ENCODE data around the gene TMEM179.

TMEM179 gene

GRCh38 chr14:104598910-104599273, 5.7 kb downstream of the TMEM179 start:
- no peak for DNase-seq (ENCODE audit: low read depth in 2 of 2)

- no peak for DNase-seq (ENCODE audit: low read depth in 2 of 2)
Measured at GRCh38 chr14:104598039-104598909, 6.3 kb downstream of the TMEM179 start.

GRCh38 chr14:104597576-104597975, 7.0 kb downstream of the TMEM179 start:
- no peak for DNase-seq (ENCODE audit: low read depth in 2 of 2)

DNA sequence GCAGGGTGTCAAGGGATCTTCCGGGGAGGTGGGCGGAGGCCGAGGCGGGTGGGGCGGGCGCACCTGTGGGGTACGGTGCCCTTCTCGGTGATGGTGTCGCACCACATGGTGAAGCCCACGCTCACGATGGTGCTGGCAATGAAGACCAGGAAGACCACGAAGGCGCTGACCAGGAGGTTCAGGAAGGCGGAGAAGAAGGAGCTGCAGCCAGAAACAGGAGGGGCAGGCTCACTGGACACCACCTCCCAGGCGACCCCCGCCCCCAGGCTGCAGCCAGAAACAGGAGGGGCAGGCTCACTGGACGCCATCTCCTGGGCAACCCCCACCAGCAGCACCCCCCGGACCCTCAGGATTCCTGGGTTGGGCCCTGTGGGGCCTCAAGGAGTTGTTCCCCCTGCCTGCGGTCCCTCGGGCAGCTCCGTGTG, 7.6 kb downstream of the TMEM179 start:
- no peak for DNase-seq (ENCODE audit: low read depth in 2 of 2)

GRCh38 chr14:104596451-104596918, 8.1 kb downstream of the TMEM179 start:
- DNase-seq (ENCODE audit: low read depth in 2 of 2) = no peak

DNA sequence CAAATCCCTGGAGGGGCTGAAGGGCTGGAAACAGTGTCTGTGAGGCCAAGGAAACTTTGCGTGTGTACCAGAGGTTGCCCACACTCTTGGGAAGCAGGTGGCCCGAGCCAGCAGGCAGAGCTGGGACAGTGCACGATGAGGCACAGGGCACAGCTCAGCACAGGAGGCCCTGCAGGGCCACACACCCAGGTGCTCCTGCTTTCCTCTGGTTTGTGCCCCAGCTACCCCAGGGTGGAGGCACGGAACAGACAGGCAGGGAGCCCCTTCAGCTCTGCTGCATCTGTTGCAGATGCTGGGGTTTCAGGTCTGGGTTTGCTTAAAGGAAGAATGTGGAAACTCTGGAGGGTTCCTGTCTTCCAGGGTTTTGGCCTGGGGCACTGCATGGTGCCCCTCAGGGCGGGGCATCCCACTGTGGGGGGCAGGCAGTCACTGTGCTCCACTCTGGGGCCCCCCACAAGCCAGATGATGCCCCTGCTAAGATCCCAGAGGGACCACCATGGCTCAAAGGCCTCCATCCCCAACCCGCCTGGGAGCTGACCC, 8.6 kb downstream of the TMEM179 start:
- no peak for DNase-seq (ENCODE audit: low read depth in 2 of 2)

DNA sequence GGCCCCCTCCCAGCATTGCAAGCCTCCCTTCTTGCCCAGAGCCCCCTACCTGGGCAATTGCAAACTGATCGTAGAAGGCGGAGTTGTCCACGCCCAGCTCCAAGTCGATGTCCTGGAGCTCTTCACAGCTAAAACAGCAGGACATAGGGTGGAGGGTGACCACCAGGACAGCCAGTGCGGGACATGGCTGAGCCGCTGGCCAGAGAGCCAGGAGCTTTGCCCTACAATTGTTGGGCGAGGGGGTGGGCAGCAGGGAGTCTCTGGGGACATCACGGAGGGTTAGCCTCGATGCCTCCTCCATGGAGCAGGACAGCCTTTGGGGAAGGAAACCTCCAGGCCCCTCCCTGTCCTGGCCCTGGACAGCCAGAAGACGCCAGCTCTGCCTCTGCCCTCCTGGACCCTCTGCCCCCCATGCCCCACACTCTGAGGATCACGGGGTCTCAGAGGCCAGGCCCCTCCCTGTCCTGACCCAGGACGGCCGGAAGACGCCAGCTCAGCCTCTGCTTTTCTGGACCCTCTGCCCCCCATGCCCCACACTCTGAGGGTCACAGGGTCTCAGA, 9.4 kb downstream of the TMEM179 start:
- no peak for DNase-seq (ENCODE audit: low read depth in 2 of 2)

GRCh38 chr14:104594310-104595046, 10.1 kb downstream of the TMEM179 start:
- no peak for DNase-seq (ENCODE audit: low read depth in 2 of 2)

GRCh38 chr14:104593710-104594136, 10.8 kb downstream of the TMEM179 start:
- DNase-seq (ENCODE audit: low read depth in 2 of 2) = no peak

GRCh38 chr14:104593241-104593701, 11.3 kb downstream of the TMEM179 start:
- DNase-seq (ENCODE audit: low read depth in 2 of 2) = no peak

GRCh38 chr14:104592785-104593184, 11.8 kb downstream of the TMEM179 start:
- no peak for DNase-seq (ENCODE audit: low read depth in 2 of 2)

- DNase-seq (ENCODE audit: low read depth in 2 of 2) = no peak
Measured at GRCh38 chr14:104592292-104592672, 12.3 kb downstream of the TMEM179 start.

GRCh38 chr14:104591506-104592291, 12.9 kb downstream of the TMEM179 start:
- DNase-seq (ENCODE audit: low read depth in 2 of 2) = no peak

GRCh38 chr14:104591031-104591430, 13.5 kb downstream of the TMEM179 start:
- DNase-seq (ENCODE audit: low read depth in 2 of 2) = no peak

DNA sequence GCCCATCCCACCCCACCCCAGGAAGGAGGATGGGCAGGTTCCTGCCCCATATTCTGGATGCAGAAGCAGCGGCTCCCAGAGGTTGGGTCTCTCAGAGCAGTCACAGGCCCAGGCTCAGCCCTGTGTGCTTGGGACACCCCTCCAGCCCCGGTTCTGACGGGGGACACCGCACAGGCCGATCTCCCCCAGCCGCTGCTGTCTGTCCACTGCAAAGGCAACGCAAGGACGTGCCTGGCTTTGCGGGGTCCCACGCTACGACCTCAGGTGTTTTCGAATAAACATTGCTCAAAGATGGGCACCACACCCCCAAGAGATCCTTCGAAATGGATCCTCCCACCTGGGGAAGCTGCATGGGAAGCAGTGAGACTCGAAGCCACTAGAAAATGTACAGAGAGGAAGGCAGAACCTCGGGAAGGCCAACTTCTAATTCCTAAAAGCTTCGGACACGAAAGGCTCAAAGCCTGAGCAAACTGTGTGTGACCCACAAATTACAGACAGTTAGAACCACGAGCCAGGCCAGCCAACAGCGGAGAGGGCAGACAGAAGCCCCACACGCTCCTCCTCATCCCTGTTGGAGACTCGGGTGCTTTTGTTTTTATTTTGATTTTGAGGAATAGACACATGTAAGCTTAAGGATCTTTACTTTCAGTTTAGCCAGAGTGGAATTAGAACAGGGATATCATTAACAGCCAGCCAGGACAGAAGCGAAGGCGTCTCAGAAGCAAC, 14.2 kb downstream of the TMEM179 start:
- DNase-seq (ENCODE audit: low read depth in 2 of 2) = no peak

DNA sequence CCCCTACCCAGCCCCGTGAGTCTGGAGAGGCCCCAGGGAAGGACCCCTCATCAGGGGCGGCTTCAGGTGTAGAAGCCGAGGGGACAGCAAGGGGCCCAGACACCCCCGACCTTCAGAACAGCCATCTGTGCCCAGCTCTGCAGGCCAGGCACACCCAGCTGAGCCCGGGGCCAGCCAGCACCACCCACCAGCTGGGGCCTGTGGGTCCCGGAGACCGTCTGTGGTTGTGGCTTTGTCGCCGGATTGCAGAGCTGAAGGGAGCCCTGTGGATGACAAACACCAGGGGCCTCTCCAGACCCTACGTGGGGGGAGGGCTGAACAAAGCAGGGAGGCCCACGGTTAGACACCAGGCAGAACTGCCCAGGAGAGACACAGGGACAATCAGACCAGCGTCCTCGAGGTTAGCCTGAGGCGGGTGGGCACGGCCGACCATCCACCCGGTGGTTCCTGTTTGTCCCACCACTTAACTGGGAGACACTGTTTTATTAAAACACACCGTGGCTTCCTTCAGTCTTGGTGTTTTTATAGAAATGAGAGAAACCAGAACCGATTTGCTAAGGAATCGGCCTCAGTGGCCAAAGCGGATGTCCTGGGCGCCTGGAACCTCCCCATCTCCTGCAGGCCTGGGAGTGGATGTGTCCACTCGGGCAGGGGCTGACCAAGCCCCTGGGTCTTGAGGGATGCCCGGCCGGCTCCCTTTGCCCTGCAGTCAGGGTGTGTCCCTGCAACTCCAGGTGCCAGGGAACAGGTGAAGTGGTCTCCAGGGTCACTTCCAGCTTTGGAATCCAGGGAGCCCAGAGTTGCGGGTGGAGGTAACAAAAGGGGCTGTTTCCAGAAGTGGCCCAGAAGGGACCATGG, 15.0 kb downstream of the TMEM179 start:
- no peak for DNase-seq (ENCODE audit: low read depth in 2 of 2)

GRCh38 chr14:104588066-104588857, 16.3 kb downstream of the TMEM179 start:
- no peak for DNase-seq (ENCODE audit: low read depth in 2 of 2)

- DNase-seq (ENCODE audit: low read depth in 2 of 2) = no peak
Measured at GRCh38 chr14:104587641-104588040, 16.9 kb downstream of the TMEM179 start.
